Measurements from ENCODE around the gene TMEM44.

Gene TMEM44

DNA sequence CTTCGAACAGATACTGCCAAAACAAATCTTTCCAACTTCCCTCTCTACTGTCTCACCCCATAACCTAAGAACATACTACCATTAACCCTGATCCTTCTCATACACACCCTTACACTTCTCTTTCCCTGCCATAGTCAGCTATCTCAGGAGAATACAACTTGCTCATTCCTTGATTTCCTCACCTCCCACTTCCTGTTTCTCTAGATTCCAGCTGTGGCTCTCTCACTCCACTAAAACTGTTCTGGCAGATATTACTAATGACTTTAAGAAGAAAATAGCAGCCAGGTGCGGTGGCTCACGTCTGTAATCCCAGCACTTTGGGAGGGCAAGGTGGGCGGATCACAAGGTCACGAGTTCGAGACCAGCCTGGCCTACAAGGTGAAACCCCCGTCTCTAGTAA lies 34.1 kb upstream of the TMEM44 start:
- Mint-ChIP-seq H3K4me1 (peaks cover 35% of the 10 kb centered on the region), H3K27ac (ENCODE audit: low read depth) (no peak overlapping the region), H3K9me3 (no peaks in the 10 kb centered on the region), H3K27me3 (no peaks in the 10 kb centered on the region), H3K4me3 (no peak overlapping the region), H3K36me3 (ENCODE audit: insufficient read depth) (peaks cover 53% of the 10 kb centered on the region)
- ATAC-seq (replicated peaks; ENCODE audit: extremely low read depth, poor library complexity, severe bottlenecking) (no peak), DNase-seq (ENCODE audit: low spot score in 2 of 2) (no peak)

DNA sequence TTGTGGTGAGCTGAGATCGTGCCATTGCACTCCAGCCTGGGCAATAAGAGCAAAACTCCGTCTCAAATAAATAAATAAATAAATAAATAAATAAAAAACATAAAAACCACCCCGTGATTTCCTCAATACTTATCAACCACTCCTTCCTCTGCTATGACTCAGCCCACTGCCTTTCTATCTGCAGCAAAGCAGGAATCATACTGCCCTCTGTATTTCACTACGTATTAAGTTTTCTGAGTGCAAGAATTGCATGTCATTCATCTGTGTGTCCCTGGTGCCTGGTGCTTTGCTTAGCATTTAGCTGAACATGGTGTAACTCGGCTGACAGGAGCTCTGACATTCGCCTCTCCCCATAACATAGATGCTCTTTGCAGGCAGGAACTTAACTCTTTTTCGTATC lies 31.6 kb upstream of the TMEM44 start:
- Mint-ChIP-seq H3K4me3 (no peak overlapping the region), H3K36me3 (ENCODE audit: insufficient read depth) (peaks cover 55% of the 10 kb centered on the region), H3K27ac (ENCODE audit: low read depth) (no peak overlapping the region), H3K27me3 (no peaks in the 10 kb centered on the region), H3K9me3 (no peaks in the 10 kb centered on the region), H3K4me1 (peaks cover 18% of the 10 kb centered on the region)
- no peak for ATAC-seq (replicated peaks; ENCODE audit: extremely low read depth, poor library complexity, severe bottlenecking)
- DNase-seq (ENCODE audit: low spot score in 2 of 2): no peak

DNA sequence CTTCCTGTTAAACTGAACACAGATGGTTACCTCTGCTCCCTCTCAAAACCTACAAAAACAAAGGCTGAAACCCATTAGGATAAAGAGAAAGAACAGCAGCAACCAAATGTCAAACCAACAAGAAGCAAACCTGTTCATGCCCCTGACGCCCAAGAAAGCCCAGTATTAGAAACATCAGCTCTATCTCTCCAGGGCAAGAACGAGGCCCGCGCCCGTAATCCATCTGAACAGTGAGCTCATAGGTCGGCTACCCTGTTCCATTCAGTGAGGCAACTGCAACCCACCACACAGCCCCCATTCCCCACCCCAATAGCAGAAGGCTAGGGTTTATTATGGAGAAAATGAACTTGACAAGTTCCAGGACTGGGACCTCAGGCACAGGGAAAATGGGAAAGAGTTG lies 28.7 kb upstream of the TMEM44 start:
- Mint-ChIP-seq H3K4me3 (no peak overlapping the region), H3K27me3 (no peaks in the 10 kb centered on the region), H3K9me3 (no peaks in the 10 kb centered on the region), H3K27ac (ENCODE audit: low read depth) (no peak overlapping the region), H3K36me3 (ENCODE audit: insufficient read depth) (peaks cover 53% of the 10 kb centered on the region), H3K4me1 (peaks cover 6% of the 10 kb centered on the region)
- ATAC-seq (replicated peaks; ENCODE audit: extremely low read depth, poor library complexity, severe bottlenecking) (no peak), DNase-seq (ENCODE audit: low spot score in 2 of 2) (no peak)

DNA sequence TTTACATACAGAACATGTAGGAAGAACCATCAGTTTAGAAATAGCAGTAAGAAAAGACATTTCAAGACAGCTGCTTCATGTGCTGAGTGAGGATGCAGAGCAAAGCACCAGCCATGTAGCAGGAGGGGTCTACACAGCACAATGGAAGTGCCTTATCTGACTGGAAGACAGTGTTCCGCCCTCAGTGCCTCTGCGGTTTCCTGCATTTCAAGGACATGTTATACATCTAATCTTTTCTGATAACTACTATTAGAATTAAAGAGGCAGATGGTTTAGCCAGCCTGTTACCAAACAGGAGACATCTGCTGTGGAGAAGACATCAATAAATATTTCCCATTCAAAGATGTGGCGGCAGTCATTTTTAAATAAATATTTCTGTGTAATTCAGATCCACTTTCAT lies 28.2 kb upstream of the TMEM44 start:
- Mint-ChIP-seq H3K4me1 (peaks cover 6% of the 10 kb centered on the region), H3K27me3 (no peaks in the 10 kb centered on the region), H3K9me3 (no peaks in the 10 kb centered on the region), H3K27ac (ENCODE audit: low read depth) (no peak overlapping the region), H3K36me3 (ENCODE audit: insufficient read depth) (peaks cover 52% of the 10 kb centered on the region), H3K4me3 (no peak overlapping the region)
- DNase-seq (ENCODE audit: low spot score in 2 of 2) (no peak), ATAC-seq (replicated peaks; ENCODE audit: extremely low read depth, poor library complexity, severe bottlenecking) (no peak)

DNA sequence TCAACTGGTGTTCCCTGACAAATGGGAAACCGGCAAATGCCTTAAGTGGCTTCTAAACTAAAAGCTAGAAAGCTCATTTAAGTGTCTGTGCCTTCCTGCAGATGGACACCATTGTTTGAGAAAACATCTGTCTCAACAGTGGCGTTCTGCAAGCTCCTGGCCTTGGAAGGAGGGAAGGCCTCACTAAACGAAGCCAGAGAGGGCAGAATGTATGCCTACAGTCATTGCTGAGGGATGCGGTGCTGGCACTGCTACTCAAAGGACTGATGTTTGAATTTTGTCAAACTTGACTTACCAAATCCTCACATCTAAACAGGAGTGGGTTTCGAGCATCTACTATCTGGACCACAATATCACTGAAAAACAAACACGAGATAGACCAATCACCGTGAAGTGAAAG lies 26.6 kb upstream of the TMEM44 start:
- Mint-ChIP-seq H3K27me3 (no peaks in the 10 kb centered on the region), H3K36me3 (ENCODE audit: insufficient read depth) (peaks cover 44% of the 10 kb centered on the region), H3K4me1 (peaks cover 13% of the 10 kb centered on the region), H3K9me3 (no peaks in the 10 kb centered on the region), H3K4me3 (no peak overlapping the region), H3K27ac (ENCODE audit: low read depth) (no peak overlapping the region)
- ATAC-seq (replicated peaks; ENCODE audit: extremely low read depth, poor library complexity, severe bottlenecking) (no peak), DNase-seq (ENCODE audit: low spot score in 2 of 2) (no peak)

DNA sequence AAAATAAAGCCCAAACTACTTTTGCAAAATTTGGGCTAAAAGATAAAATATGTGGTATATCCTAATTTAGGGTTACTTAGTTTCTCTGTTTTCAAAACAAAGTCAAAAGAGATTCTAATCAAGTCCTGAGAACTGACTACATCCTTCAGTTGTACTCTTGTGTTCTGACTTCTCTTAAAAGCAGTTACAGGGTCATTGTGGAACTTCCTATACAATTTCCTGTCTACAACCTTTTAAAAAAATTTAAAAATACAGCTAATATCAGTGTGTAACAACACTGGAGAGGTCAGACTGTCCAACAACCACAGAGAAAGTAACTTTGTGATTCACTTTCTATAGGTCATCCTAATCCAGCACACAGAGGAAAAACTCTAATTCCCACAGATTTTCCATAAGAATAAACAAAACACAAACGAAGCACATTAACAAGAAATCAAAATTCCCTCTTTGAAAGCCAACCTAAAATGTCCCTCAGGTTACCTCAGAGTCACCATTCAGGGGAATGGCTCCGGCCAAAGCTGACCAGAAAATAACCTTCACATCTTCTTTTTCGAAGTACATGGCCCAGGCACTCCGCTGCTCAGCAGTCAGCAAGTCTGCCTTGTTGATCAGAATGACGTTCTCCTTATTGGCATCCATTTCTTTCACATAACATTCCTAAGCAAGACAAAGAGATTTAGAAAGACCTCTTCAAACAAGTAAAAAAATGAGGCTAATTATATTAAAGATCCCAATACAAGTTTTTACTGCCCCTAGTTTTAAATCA lies 25.4 kb upstream of the TMEM44 start:
- no peak overlapping the region for H3K4me3 Mint-ChIP-seq

DNA sequence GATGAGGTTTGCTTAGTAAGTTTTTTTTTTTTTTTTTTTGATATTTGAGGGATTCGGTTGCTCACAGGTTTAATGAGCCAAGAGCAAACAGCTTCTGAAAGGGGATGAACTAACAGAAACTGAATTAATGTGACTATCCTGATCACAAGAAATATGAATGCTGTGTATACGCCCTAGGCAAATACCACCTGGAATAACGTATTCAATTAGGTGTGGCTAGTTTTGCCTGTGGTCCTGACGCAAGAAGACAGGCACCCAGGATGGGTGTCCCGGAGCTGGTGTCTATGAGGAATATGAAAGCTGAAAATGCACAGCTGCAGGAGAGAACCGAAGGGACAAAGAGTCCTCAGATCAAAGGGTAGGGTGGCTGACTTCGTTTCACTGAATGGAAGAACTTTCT lies 24.2 kb upstream of the TMEM44 start:
- H3K4me1 Mint-ChIP-seq: peaks cover 15% of the 10 kb centered on the region
- H3K4me3 Mint-ChIP-seq: no peak overlapping the region
- no peaks in the 10 kb centered on the region for H3K27me3 Mint-ChIP-seq
- DNase-seq (ENCODE audit: low spot score in 2 of 2): no peak
- ATAC-seq (replicated peaks; ENCODE audit: extremely low read depth, poor library complexity, severe bottlenecking): no peak
- peaks cover 49% of the 10 kb centered on the region for H3K36me3 Mint-ChIP-seq (ENCODE audit: insufficient read depth)
- H3K27ac Mint-ChIP-seq (ENCODE audit: low read depth): no peak overlapping the region
- no peaks in the 10 kb centered on the region for H3K9me3 Mint-ChIP-seq

More for the DNA sequence above, 25.4 kb upstream of the TMEM44 start:
- ATAC-seq (replicated peaks; ENCODE audit: extremely low read depth, poor library complexity, severe bottlenecking): no peak
- H3K9me3 Mint-ChIP-seq: no peaks in the 10 kb centered on the region
- peaks cover 21% of the 10 kb centered on the region for H3K4me1 Mint-ChIP-seq
- no peak for DNase-seq (ENCODE audit: low spot score in 2 of 2)
- H3K27ac Mint-ChIP-seq (ENCODE audit: low read depth): no peak overlapping the region
- peaks cover 44% of the 10 kb centered on the region for H3K36me3 Mint-ChIP-seq (ENCODE audit: insufficient read depth)
- no peaks in the 10 kb centered on the region for H3K27me3 Mint-ChIP-seq

DNA sequence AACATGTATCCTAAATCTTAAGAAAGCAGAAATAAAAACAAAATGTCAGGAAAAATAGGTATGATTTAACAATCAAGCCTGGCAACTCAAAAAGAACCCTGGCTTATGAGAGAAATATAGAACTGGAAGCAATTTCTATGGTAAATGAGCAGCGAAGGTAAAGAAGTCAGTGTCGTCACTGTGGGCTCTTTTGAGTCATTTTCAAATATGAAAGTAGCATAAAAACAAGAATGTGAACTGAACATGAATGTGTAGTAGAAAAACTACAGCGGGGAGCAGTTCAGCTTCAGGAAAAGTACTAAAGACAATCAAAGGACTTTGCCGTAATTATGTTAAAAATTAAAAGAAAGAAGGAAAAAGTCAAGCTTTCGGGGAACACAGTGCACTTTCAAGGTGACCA lies 21.2 kb upstream of the TMEM44 start:
- ATAC-seq (replicated peaks; ENCODE audit: extremely low read depth, poor library complexity, severe bottlenecking): no peak
- Mint-ChIP-seq H3K4me3 (no peak overlapping the region), H3K27me3 (no peaks in the 10 kb centered on the region), H3K9me3 (no peaks in the 10 kb centered on the region), H3K27ac (ENCODE audit: low read depth) (peak overlapping the region; percentile 79), H3K36me3 (ENCODE audit: insufficient read depth) (peaks cover 63% of the 10 kb centered on the region), H3K4me1 (peaks cover 15% of the 10 kb centered on the region)
- no peak for DNase-seq (ENCODE audit: low spot score in 2 of 2)

DNA sequence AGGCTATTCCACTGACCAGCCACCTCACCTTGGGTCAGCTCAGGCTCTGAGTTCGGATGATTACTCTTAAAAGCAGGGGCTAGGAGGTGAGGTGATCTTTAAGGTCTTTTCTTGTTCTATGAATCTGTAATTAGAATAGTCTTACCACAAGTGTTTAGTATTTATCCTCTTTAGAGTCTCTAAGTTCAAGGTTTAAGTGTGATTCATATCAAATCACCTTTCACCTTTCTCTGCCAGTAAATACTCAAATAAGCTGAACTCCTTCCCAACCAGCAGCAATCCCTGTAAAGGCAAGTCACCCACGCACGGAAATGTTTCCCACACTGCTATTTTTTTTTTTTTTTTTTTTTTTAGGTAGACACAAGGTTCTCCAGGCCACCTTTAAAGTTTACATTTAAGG lies 14.5 kb upstream of the TMEM44 start:
- peaks cover 69% of the 10 kb centered on the region for H3K36me3 Mint-ChIP-seq (ENCODE audit: insufficient read depth)
- no peaks in the 10 kb centered on the region for H3K27me3 Mint-ChIP-seq
- H3K27ac Mint-ChIP-seq (ENCODE audit: low read depth): no peak overlapping the region
- DNase-seq (ENCODE audit: low spot score in 2 of 2) (no peak), ATAC-seq (replicated peaks; ENCODE audit: extremely low read depth, poor library complexity, severe bottlenecking) (no peak)
- H3K9me3 Mint-ChIP-seq: no peaks in the 10 kb centered on the region
- H3K4me1 Mint-ChIP-seq: no peaks in the 10 kb centered on the region
- H3K4me3 Mint-ChIP-seq: no peak overlapping the region

DNA sequence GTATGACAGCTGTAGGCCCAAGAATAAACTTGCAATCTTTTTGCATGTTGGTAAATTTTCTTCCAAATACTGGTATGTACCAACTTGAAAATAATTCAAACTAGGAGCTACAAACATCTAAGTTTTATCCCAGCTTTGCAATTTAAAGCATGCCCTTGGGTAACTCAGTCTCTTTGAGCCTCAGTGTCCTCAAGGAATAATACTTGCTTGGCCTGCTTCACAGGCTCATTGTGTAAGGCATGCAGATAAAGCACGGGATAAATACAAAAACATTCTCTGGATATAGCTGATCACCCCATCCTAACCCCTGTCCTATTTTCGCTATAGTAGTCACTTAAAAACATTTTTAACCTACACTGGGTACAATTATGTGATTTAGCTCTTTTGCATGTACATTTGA lies 9.6 kb upstream of the TMEM44 start:
- H3K9me3 Mint-ChIP-seq: no peaks in the 10 kb centered on the region
- H3K27ac Mint-ChIP-seq (ENCODE audit: low read depth): no peak overlapping the region
- no peaks in the 10 kb centered on the region for H3K27me3 Mint-ChIP-seq
- no peaks in the 10 kb centered on the region for H3K4me1 Mint-ChIP-seq
- no peak for DNase-seq (ENCODE audit: low spot score in 2 of 2)
- ATAC-seq (replicated peaks; ENCODE audit: extremely low read depth, poor library complexity, severe bottlenecking): no peak
- no peak overlapping the region for H3K4me3 Mint-ChIP-seq
- H3K36me3 Mint-ChIP-seq (ENCODE audit: insufficient read depth): peaks cover 45% of the 10 kb centered on the region

DNA sequence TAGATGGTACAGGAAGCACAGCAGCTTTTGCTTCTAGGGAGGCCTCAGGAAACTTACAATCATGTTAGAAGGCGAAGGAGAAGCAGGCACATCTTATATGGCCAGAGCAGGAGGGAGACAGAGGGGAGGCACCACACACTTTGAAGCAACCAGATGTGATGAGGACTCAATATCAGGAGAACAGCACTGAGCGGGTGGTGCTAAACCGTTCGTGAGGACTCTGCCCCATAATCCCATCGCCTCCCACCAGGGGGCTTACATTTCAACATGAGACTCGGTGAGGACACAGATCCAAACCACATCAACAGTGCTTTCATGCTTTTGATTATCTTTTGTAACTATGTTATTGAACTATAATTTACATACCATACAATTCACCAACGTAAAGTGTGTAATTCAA lies 7.6 kb upstream of the TMEM44 start:
- Mint-ChIP-seq H3K27me3 (no peaks in the 10 kb centered on the region), H3K4me1 (no peaks in the 10 kb centered on the region), H3K4me3 (no peak overlapping the region), H3K9me3 (no peaks in the 10 kb centered on the region), H3K27ac (ENCODE audit: low read depth) (no peak overlapping the region), H3K36me3 (ENCODE audit: insufficient read depth) (peaks cover 40% of the 10 kb centered on the region)
- ATAC-seq (replicated peaks; ENCODE audit: extremely low read depth, poor library complexity, severe bottlenecking): no peak
- DNase-seq (ENCODE audit: low spot score in 2 of 2): no peak

DNA sequence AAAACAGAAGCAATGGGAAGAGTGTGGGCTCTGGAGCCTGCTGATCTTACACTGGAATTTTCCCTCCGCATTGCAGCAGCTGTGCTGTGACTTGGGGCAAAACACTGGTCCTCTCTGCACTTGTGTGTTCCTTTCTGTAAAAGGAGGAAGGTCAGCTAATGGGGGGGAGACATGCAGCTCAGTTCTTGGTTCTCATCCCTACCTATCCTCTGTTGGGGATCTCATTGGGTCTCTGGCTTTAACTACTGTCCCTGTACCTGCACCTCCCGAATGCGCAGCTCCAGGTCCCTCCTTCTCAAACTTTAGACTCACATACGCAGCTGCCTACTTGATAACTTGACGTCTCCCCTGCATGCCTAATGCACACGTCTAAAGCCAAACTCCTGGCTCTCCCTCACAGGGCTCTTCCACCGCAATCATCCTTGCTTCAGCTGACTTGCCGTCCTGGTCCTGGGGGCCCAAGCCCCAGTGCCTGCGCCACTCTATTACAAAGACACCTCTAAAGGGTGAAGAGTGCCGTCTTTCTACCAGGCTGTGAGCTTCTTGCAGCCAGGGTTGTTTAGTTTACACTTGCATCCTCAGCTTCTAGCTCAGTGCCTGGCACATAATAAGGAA lies 5.9 kb upstream of the TMEM44 start:
- no peaks in the 10 kb centered on the region for H3K27me3 Mint-ChIP-seq
- no peak overlapping the region for H3K4me3 Mint-ChIP-seq
- DNase-seq (ENCODE audit: low spot score in 2 of 2) (no peak), ATAC-seq (replicated peaks; ENCODE audit: extremely low read depth, poor library complexity, severe bottlenecking) (no peak)
- H3K9me3 Mint-ChIP-seq: no peaks in the 10 kb centered on the region
- H3K27ac Mint-ChIP-seq (ENCODE audit: low read depth): no peak overlapping the region
- H3K36me3 Mint-ChIP-seq (ENCODE audit: insufficient read depth): peaks cover 25% of the 10 kb centered on the region
- H3K4me1 Mint-ChIP-seq: peaks cover 5% of the 10 kb centered on the region

DNA sequence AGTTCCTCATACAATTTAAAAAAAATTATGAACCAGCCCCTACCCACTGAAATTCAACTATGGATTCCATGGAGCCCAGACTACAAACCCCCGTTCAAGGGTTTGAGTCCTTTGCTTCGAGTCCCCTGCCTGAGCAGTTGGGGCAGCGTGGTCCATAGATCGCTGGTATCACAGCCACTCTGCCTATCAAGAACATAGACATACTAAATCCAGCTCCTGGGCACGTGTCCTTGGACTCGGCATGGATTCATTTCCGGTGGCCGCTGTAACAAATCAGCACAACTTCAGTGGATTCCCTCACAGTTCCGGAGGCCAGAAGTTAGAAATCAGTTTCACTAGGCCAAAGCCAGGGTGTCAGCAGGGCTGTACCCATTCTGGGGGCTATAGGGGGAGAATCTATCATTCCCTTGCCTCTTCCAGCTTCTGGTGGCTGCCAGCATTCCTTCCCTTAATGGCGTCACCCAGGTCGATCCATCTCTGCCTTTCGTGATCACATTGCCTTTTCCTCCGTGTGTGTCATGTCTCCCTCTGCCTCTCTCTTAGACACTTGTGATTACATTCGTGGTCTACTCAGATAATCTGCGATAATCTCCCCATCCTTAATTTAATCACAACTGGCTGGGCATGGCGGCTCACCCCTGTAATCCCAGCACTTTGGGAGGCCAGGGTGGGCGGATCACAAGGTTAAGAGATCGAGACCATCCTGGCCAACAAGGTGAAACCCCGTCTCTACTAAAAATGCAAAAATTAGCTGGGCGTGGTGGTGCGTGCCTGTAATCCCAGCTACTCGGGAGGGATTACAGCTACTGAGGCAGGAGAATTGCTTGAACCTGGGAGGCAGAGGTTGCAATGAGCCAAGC lies 4.6 kb upstream of the TMEM44 start:
- Mint-ChIP-seq H3K36me3 (ENCODE audit: insufficient read depth) (peaks cover 18% of the 10 kb centered on the region), H3K9me3 (no peaks in the 10 kb centered on the region), H3K4me3 (no peak overlapping the region), H3K4me1 (peaks cover 10% of the 10 kb centered on the region), H3K27ac (ENCODE audit: low read depth) (no peak overlapping the region), H3K27me3 (no peaks in the 10 kb centered on the region)
- ATAC-seq (replicated peaks; ENCODE audit: extremely low read depth, poor library complexity, severe bottlenecking) (no peak), DNase-seq (ENCODE audit: low spot score in 2 of 2) (no peak)

Data from central memory CD8-positive, alpha-beta T cell (primary cell).